ENCODE results near the gene STEAP1B.
"Not testable (repeated sequence)": the region's sequence is repeated elsewhere in the genome, so short reads cannot be mapped to it uniquely, and the experiment has no call there.

STEAP1B gene

GRCh38 chr7:22433165-22433700 is 66.8 kb downstream of the STEAP1B start:
- not testable (repeated sequence) for H3K36me3 Mint-ChIP-seq (ENCODE audit: insufficient read depth); H3K4me3 Mint-ChIP-seq; DNase-seq (ENCODE audit: low spot score in 2 of 2); H3K9me3 Mint-ChIP-seq; H3K4me1 Mint-ChIP-seq; ATAC-seq (replicated peaks; ENCODE audit: extremely low read depth, poor library complexity, severe bottlenecking); H3K27ac Mint-ChIP-seq (ENCODE audit: low read depth)
- H3K27me3 Mint-ChIP-seq: peaks cover 12% of the 10 kb centered on the region

GRCh38 chr7:22432203-22432718 is 67.7 kb downstream of the STEAP1B start:
- H3K4me1 Mint-ChIP-seq: no peaks in the 10 kb centered on the region
- H3K36me3 Mint-ChIP-seq (ENCODE audit: insufficient read depth): no peaks in the 10 kb centered on the region
- no peaks in the 10 kb centered on the region for H3K9me3 Mint-ChIP-seq
- no peak for ATAC-seq (replicated peaks; ENCODE audit: extremely low read depth, poor library complexity, severe bottlenecking)
- peaks cover 2% of the 10 kb centered on the region for H3K27me3 Mint-ChIP-seq
- no peak for DNase-seq (ENCODE audit: low spot score in 2 of 2)
- H3K27ac Mint-ChIP-seq (ENCODE audit: low read depth): no peak overlapping the region
- H3K4me3 Mint-ChIP-seq: no peak overlapping the region

GRCh38 chr7:22430457-22430856 is 69.5 kb downstream of the STEAP1B start:
- Mint-ChIP-seq H3K27ac (ENCODE audit: low read depth) (no peak overlapping the region), H3K4me1 (no peaks in the 10 kb centered on the region), H3K9me3 (no peaks in the 10 kb centered on the region), H3K36me3 (ENCODE audit: insufficient read depth) (no peaks in the 10 kb centered on the region), H3K4me3 (no peak overlapping the region), H3K27me3 (no peaks in the 10 kb centered on the region)
- ATAC-seq (replicated peaks; ENCODE audit: extremely low read depth, poor library complexity, severe bottlenecking) (no peak), DNase-seq (ENCODE audit: low spot score in 2 of 2) (no peak)

- DNase-seq (ENCODE audit: low spot score in 2 of 2): no peak
- no peaks in the 10 kb centered on the region for H3K4me1 Mint-ChIP-seq
- H3K36me3 Mint-ChIP-seq (ENCODE audit: insufficient read depth): no peaks in the 10 kb centered on the region
- no peak overlapping the region for H3K27ac Mint-ChIP-seq (ENCODE audit: low read depth)
- H3K27me3 Mint-ChIP-seq: no peaks in the 10 kb centered on the region
- ATAC-seq (replicated peaks; ENCODE audit: extremely low read depth, poor library complexity, severe bottlenecking): no peak
- H3K4me3 Mint-ChIP-seq: no peak overlapping the region
- H3K9me3 Mint-ChIP-seq: no peaks in the 10 kb centered on the region
These were observed 70.6 kb downstream of the STEAP1B start for GRCh38 chr7:22429386-22429785.

- Mint-ChIP-seq H3K4me3 (no peak overlapping the region), H3K36me3 (ENCODE audit: insufficient read depth) (no peaks in the 10 kb centered on the region), H3K9me3 (no peaks in the 10 kb centered on the region), H3K27ac (ENCODE audit: low read depth) (no peak overlapping the region), H3K4me1 (no peaks in the 10 kb centered on the region), H3K27me3 (no peaks in the 10 kb centered on the region)
- no peak for DNase-seq (ENCODE audit: low spot score in 2 of 2)
- no peak for ATAC-seq (replicated peaks; ENCODE audit: extremely low read depth, poor library complexity, severe bottlenecking)
These were observed 72.1 kb downstream of the STEAP1B start for GRCh38 chr7:22427855-22428254.

- no peak overlapping the region for H3K27ac Mint-ChIP-seq (ENCODE audit: low read depth)
- no peaks in the 10 kb centered on the region for H3K36me3 Mint-ChIP-seq (ENCODE audit: insufficient read depth)
- H3K27me3 Mint-ChIP-seq: no peaks in the 10 kb centered on the region
- ATAC-seq (replicated peaks; ENCODE audit: extremely low read depth, poor library complexity, severe bottlenecking): no peak
- H3K4me1 Mint-ChIP-seq: no peaks in the 10 kb centered on the region
- H3K9me3 Mint-ChIP-seq: no peaks in the 10 kb centered on the region
- no peak overlapping the region for H3K4me3 Mint-ChIP-seq
- no peak for DNase-seq (ENCODE audit: low spot score in 2 of 2)
These were observed 72.9 kb downstream of the STEAP1B start for GRCh38 chr7:22427104-22427503.

- H3K36me3 Mint-ChIP-seq (ENCODE audit: insufficient read depth): no peaks in the 10 kb centered on the region
- no peak overlapping the region for H3K4me3 Mint-ChIP-seq
- no peak for ATAC-seq (replicated peaks; ENCODE audit: extremely low read depth, poor library complexity, severe bottlenecking)
- no peaks in the 10 kb centered on the region for H3K4me1 Mint-ChIP-seq
- no peaks in the 10 kb centered on the region for H3K9me3 Mint-ChIP-seq
- H3K27me3 Mint-ChIP-seq: no peaks in the 10 kb centered on the region
- no peak overlapping the region for H3K27ac Mint-ChIP-seq (ENCODE audit: low read depth)
- no peak for DNase-seq (ENCODE audit: low spot score in 2 of 2)
These were observed 73.4 kb downstream of the STEAP1B start for GRCh38 chr7:22426463-22427094.

GRCh38 chr7:22425361-22425760 is 74.6 kb downstream of the STEAP1B start:
- no peaks in the 10 kb centered on the region for H3K9me3 Mint-ChIP-seq
- no peak for DNase-seq (ENCODE audit: low spot score in 2 of 2)
- H3K4me3 Mint-ChIP-seq: no peak overlapping the region
- no peaks in the 10 kb centered on the region for H3K4me1 Mint-ChIP-seq
- H3K36me3 Mint-ChIP-seq (ENCODE audit: insufficient read depth): no peaks in the 10 kb centered on the region
- no peak overlapping the region for H3K27ac Mint-ChIP-seq (ENCODE audit: low read depth)
- H3K27me3 Mint-ChIP-seq: no peaks in the 10 kb centered on the region
- ATAC-seq (replicated peaks; ENCODE audit: extremely low read depth, poor library complexity, severe bottlenecking): no peak

- Mint-ChIP-seq H3K4me3 (no peak overlapping the region), H3K4me1 (no peaks in the 10 kb centered on the region), H3K27me3 (no peaks in the 10 kb centered on the region), H3K27ac (ENCODE audit: low read depth) (no peak overlapping the region), H3K36me3 (ENCODE audit: insufficient read depth) (no peaks in the 10 kb centered on the region), H3K9me3 (no peaks in the 10 kb centered on the region)
- ATAC-seq (replicated peaks; ENCODE audit: extremely low read depth, poor library complexity, severe bottlenecking) (no peak), DNase-seq (ENCODE audit: low spot score in 2 of 2) (no peak)
These were observed 77.0 kb downstream of the STEAP1B start for GRCh38 chr7:22422831-22423615.

- Mint-ChIP-seq H3K4me3 (no peak overlapping the region), H3K27ac (ENCODE audit: low read depth) (no peak overlapping the region), H3K27me3 (no peaks in the 10 kb centered on the region), H3K36me3 (ENCODE audit: insufficient read depth) (no peaks in the 10 kb centered on the region), H3K4me1 (no peaks in the 10 kb centered on the region), H3K9me3 (no peaks in the 10 kb centered on the region)
- ATAC-seq (replicated peaks; ENCODE audit: extremely low read depth, poor library complexity, severe bottlenecking) (no peak), DNase-seq (ENCODE audit: low spot score in 2 of 2) (no peak)
These were observed 78.9 kb downstream of the STEAP1B start for GRCh38 chr7:22420973-22421635.

- no peak overlapping the region for H3K27ac Mint-ChIP-seq (ENCODE audit: low read depth)
- ATAC-seq (replicated peaks; ENCODE audit: extremely low read depth, poor library complexity, severe bottlenecking): no peak
- no peaks in the 10 kb centered on the region for H3K27me3 Mint-ChIP-seq
- no peak for DNase-seq (ENCODE audit: low spot score in 2 of 2)
- no peaks in the 10 kb centered on the region for H3K36me3 Mint-ChIP-seq (ENCODE audit: insufficient read depth)
- no peaks in the 10 kb centered on the region for H3K9me3 Mint-ChIP-seq
- H3K4me1 Mint-ChIP-seq: no peaks in the 10 kb centered on the region
- H3K4me3 Mint-ChIP-seq: no peak overlapping the region
These were observed 80.0 kb downstream of the STEAP1B start for GRCh38 chr7:22420008-22420407.

- no peaks in the 10 kb centered on the region for H3K9me3 Mint-ChIP-seq
- H3K27me3 Mint-ChIP-seq: peaks cover 3% of the 10 kb centered on the region
- no peak overlapping the region for H3K27ac Mint-ChIP-seq (ENCODE audit: low read depth)
- H3K4me1 Mint-ChIP-seq: no peaks in the 10 kb centered on the region
- no peaks in the 10 kb centered on the region for H3K36me3 Mint-ChIP-seq (ENCODE audit: insufficient read depth)
- H3K4me3 Mint-ChIP-seq: no peak overlapping the region
- no peak for ATAC-seq (replicated peaks; ENCODE audit: extremely low read depth, poor library complexity, severe bottlenecking)
- no peak for DNase-seq (ENCODE audit: low spot score in 2 of 2)
These were observed 80.5 kb downstream of the STEAP1B start for GRCh38 chr7:22419488-22419887.

Measured in central memory CD8-positive, alpha-beta T cell (primary cell).